NB4 (cell line): ENCODE data around the gene OSBPL9.

Experiments
- CTCF ChIP-seq: IDR thresholded peaks from one replicate; pipeline ENCODE4 v1.5.1; 2012; ENCODE audit warnings: low read depth, low read length
- MAX ChIP-seq: IDR thresholded peaks from 2 replicates; pipeline ENCODE4 v1.6.1; 2011; ENCODE audit warnings: low read depth, low read length
- MYC ChIP-seq: IDR thresholded peaks from 2 replicates; pipeline ENCODE4 v1.6.1; 2011; ENCODE audit warnings: low read depth, low read length
- POLR2A ChIP-seq: IDR thresholded peaks from 2 replicates; pipeline ENCODE4 v1.6.1; 2011; ENCODE audit warnings: mild to moderate bottlenecking; ENCODE audit not compliant: insufficient read length; ENCODE audit errors: extremely low read depth

DNA sequence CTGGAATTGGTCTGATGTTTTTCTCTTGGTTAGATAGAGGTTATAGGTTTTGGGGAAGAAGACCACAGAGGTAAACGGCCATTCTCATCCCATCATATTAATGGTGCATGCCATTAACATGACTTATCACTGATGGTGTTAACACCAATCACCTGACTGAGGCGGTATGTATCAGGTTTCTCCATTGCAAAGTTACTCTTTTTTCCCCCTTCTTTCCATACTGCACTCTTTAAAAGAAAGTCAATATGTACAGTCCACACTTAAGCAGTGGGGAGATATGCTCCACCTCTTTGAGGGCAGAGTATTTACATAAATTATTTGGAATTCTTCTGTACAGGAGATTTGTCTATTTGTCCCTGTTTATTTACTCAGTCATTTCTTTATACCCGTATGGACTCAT, 35.7 kb upstream of the OSBPL9 start:
- TF ChIP-seq CTCF (no peak), POLR2A (no peak), MAX (no peak), MYC (no peak)
